ENCODE measurements around the gene SLC37A1.

- TF ChIP-seq POLR2A (IDR thresholded peaks at IDR 0.05) (no peak), CTCF (IDR thresholded peaks at IDR 0.05) (no peak)
Observed at GRCh38 chr21:42567861-42568260, 54.2 kb downstream of the SLC37A1 start.
